Skeletal muscle satellite cell (primary cell): ENCODE results near the gene IGBP1.
A peak's percentile ranks its signal among the peaks of the same experiment; 100 is the strongest.

Experiments
- H3K27me3 ChIP-seq: 2 replicates; pipeline ENCODE4 v1.7.0; 2013; ENCODE audit warnings: low read length; ENCODE audit not compliant: control insufficient read depth, insufficient read depth
- H3K36me3 ChIP-seq: 2 replicates; pipeline ENCODE4 v1.7.0; 2013; ENCODE audit warnings: mild to moderate bottlenecking, control low read depth, low read length; ENCODE audit not compliant: insufficient read depth
- H3K4me1 ChIP-seq: 2 replicates; pipeline ENCODE4 v1.7.0; 2013; ENCODE audit warnings: low read length; ENCODE audit not compliant: control insufficient read depth, insufficient read depth
- H3K4me2 ChIP-seq: 2 replicates; pipeline ENCODE4 v1.7.0; 2013; ENCODE audit warnings: mild to moderate bottlenecking, low read length
- H3K4me3 ChIP-seq: 2 replicates; pipeline ENCODE4 v1.7.0; 2013; ENCODE audit warnings: low read length
- H3K9ac ChIP-seq: 2 replicates; pipeline ENCODE4 v1.7.0; 2013; ENCODE audit warnings: mild to moderate bottlenecking, low read depth, low read length, moderate library complexity
- H3K9me3 ChIP-seq: replicated peaks from 2 replicates; pipeline ENCODE4 v1.7.0; 2013; ENCODE audit warnings: mild to moderate bottlenecking, control low read depth, low read length

IGBP1 gene

GRCh38 chrX:70124678-70125077 lies 8.6 kb upstream of the IGBP1 start:
- H3K27me3 ChIP-seq: no peaks in the 10 kb centered on the region
- no peaks in the 10 kb centered on the region for H3K4me1 ChIP-seq
- H3K36me3 ChIP-seq: no peaks in the 10 kb centered on the region
- no peaks in the 10 kb centered on the region for H3K9me3 ChIP-seq
- no peak overlapping the region for H3K9ac ChIP-seq
- H3K4me2 ChIP-seq: no peak overlapping the region
- H3K4me3 ChIP-seq: no peak overlapping the region

GRCh38 chrX:70128071-70128470 lies 5.2 kb upstream of the IGBP1 start:
- H3K4me1 ChIP-seq: no peaks in the 10 kb centered on the region
- no peak overlapping the region for H3K4me2 ChIP-seq
- no peak overlapping the region for H3K4me3 ChIP-seq
- H3K36me3 ChIP-seq: no peaks in the 10 kb centered on the region
- H3K9ac ChIP-seq: no peak overlapping the region
- no peaks in the 10 kb centered on the region for H3K9me3 ChIP-seq
- H3K27me3 ChIP-seq: no peaks in the 10 kb centered on the region

- Histone ChIP-seq H3K9ac (no peak overlapping the region), H3K4me3 (no peak overlapping the region), H3K4me1 (peaks cover 3% of the 10 kb centered on the region), H3K9me3 (no peaks in the 10 kb centered on the region), H3K27me3 (no peaks in the 10 kb centered on the region), H3K4me2 (no peak overlapping the region), H3K36me3 (no peaks in the 10 kb centered on the region)
These were observed 3.4 kb upstream of the IGBP1 start for GRCh38 chrX:70129816-70130215.

GRCh38 chrX:70132224-70132623 lies 1.0 kb upstream of the IGBP1 start:
- H3K4me2 ChIP-seq: peak overlapping the region; percentile 83
- no peak overlapping the region for H3K4me3 ChIP-seq
- peaks cover 8% of the 10 kb centered on the region for H3K4me1 ChIP-seq
- no peaks in the 10 kb centered on the region for H3K9me3 ChIP-seq
- H3K27me3 ChIP-seq: no peaks in the 10 kb centered on the region
- no peak overlapping the region for H3K9ac ChIP-seq
- peaks cover 7% of the 10 kb centered on the region for H3K36me3 ChIP-seq

GRCh38 chrX:70132877-70133302 lies 357 bp upstream of the IGBP1 start:
- peak overlapping the region; percentile 83 for H3K4me2 ChIP-seq
- H3K36me3 ChIP-seq: peaks cover 7% of the 10 kb centered on the region
- peaks cover 8% of the 10 kb centered on the region for H3K4me1 ChIP-seq
- H3K9ac ChIP-seq: peak overlapping the region; percentile 88
- H3K4me3 ChIP-seq: peak overlapping the region; percentile 83
- no peaks in the 10 kb centered on the region for H3K9me3 ChIP-seq
- no peaks in the 10 kb centered on the region for H3K27me3 ChIP-seq

- Histone ChIP-seq H3K9me3 (no peaks in the 10 kb centered on the region), H3K9ac (peak overlapping the region; percentile 88), H3K4me2 (peak overlapping the region; percentile 82), H3K36me3 (peaks cover 7% of the 10 kb centered on the region), H3K4me3 (peak overlapping the region; percentile 83), H3K4me1 (peaks cover 8% of the 10 kb centered on the region), H3K27me3 (no peaks in the 10 kb centered on the region)
These were observed 850 bp downstream of the IGBP1 start for GRCh38 chrX:70134116-70134477.

GRCh38 chrX:70138622-70139021 lies 5.4 kb downstream of the IGBP1 start:
- Histone ChIP-seq H3K9me3 (no peaks in the 10 kb centered on the region), H3K4me3 (no peak overlapping the region), H3K27me3 (no peaks in the 10 kb centered on the region), H3K36me3 (peaks cover 14% of the 10 kb centered on the region), H3K4me2 (no peak overlapping the region), H3K4me1 (peaks cover 8% of the 10 kb centered on the region), H3K9ac (no peak overlapping the region)

- Histone ChIP-seq H3K27me3 (no peaks in the 10 kb centered on the region), H3K9me3 (no peaks in the 10 kb centered on the region), H3K4me1 (peaks cover 5% of the 10 kb centered on the region), H3K36me3 (peaks cover 14% of the 10 kb centered on the region), H3K4me3 (no peak overlapping the region), H3K4me2 (no peak overlapping the region), H3K9ac (no peak overlapping the region)
These were observed 6.5 kb downstream of the IGBP1 start for GRCh38 chrX:70139736-70140135.

GRCh38 chrX:70141373-70141772 lies 8.1 kb downstream of the IGBP1 start:
- H3K4me2 ChIP-seq: no peak overlapping the region
- H3K4me1 ChIP-seq: no peaks in the 10 kb centered on the region
- H3K9me3 ChIP-seq: no peaks in the 10 kb centered on the region
- H3K27me3 ChIP-seq: no peaks in the 10 kb centered on the region
- no peak overlapping the region for H3K9ac ChIP-seq
- no peak overlapping the region for H3K4me3 ChIP-seq
- H3K36me3 ChIP-seq: peaks cover 8% of the 10 kb centered on the region

- Histone ChIP-seq H3K4me3 (no peak overlapping the region), H3K4me2 (no peak overlapping the region), H3K9me3 (no peaks in the 10 kb centered on the region), H3K9ac (no peak overlapping the region), H3K36me3 (peaks cover 4% of the 10 kb centered on the region), H3K4me1 (peaks cover 41% of the 10 kb centered on the region), H3K27me3 (peaks cover 3% of the 10 kb centered on the region)
These were observed 33.6 kb downstream of the IGBP1 start for GRCh38 chrX:70166601-70167590.

GRCh38 chrX:70168238-70169188 lies 35.3 kb downstream of the IGBP1 start:
- Histone ChIP-seq H3K36me3 (peaks cover under 1% of the 10 kb centered on the region), H3K9me3 (no peaks in the 10 kb centered on the region), H3K4me3 (peak overlapping the region; percentile 16), H3K4me2 (peak overlapping the region; percentile 56), H3K9ac (peak overlapping the region; percentile 51), H3K27me3 (peaks cover 3% of the 10 kb centered on the region), H3K4me1 (peaks cover 47% of the 10 kb centered on the region)
